K562 (cell line): Measurements from ENCODE around the gene NFIB. TPM values are rescaled to one million over a fixed set of nuclear protein-coding genes. Genes with fewer than 3 reads are reported as not detected.

Experiments
- ATAC-seq: fragments of 200-7000 bp; cut with Tn5 transposase; 3 replicates; pipeline ENCODE4 v1.9.1; 2020; ENCODE audit warnings: moderate library complexity
- BruUV-seq: library from RNA; stranded (reverse); fragments of 400-500 nt; replicated peaks from 2 replicates; lab custom pipeline; 2021; lab: Mats Ljungman, UMichigan
- CTCF ChIA-PET: fragments of 300-600 bp; formaldehyde crosslinking; extraction: SDS; loops from one replicate; lab custom pipeline; 2021; ENCODE audit warnings: low intra/inter-chr PET ratio; lab: Yijun Ruan, JAX
- POLR2A ChIA-PET: fragments of 300-600, 350-650 bp; sonication (Branson Sonifier 250); formaldehyde crosslinking; extraction: SDS; loops from one replicate; lab custom pipeline; 2021; ENCODE audit warnings: antibody characterized with exemption, inconsistent platforms; lab: Yijun Ruan, JAX
- DNase-seq, 4 experiments: peaks; one replicate each; pipeline versions ENCODE4 v3.0.0 to v3.0.0-alpha.2; 2011 to 2018; ENCODE audit warnings: low spot score in 3 of 4, mixed read lengths in 3 of 4; ENCODE audit errors: extremely low read depth in 1 of 4
- FAIRE-seq: peaks from 2 replicates; lab custom pipeline; 2011; peaks lifted over from hg19 to GRCh38; lab: Jason Lieb, UNC
- H2AFZ ChIP-seq: 2 replicates; pipeline ENCODE4 v1.6.0; 2011; ENCODE audit warnings: low read depth, low read length, control low read depth, inconsistent platforms
- H3K27ac ChIP-seq: fragments of 200-600 bp; 3 replicates; pipeline ENCODE4 v1.8.0; 2011; ENCODE audit warnings: low read depth, mild to moderate bottlenecking, control low read depth, inconsistent platforms, low read length, moderate library complexity, mixed read lengths; ENCODE audit errors: extremely low read depth
- H3K27me3 ChIP-seq, 2 experiments: fragments of 300-600 bp in 1 of 2; 2 replicates in 1 of 2; 3 replicates in 1 of 2; pipeline versions ENCODE4 v1.6.0 to v1.8.0; 2011; ENCODE audit warnings: inconsistent platforms in 2 of 2, low read length in 2 of 2, mild to moderate bottlenecking in 1 of 2, mixed read lengths in 1 of 2, moderate library complexity in 1 of 2; ENCODE audit not compliant: control insufficient read depth in 2 of 2, insufficient read depth in 2 of 2
- H3K36me3 ChIP-seq: fragments of 300-600 bp; 3 replicates; pipeline ENCODE4 v1.8.0; 2011; ENCODE audit warnings: mild to moderate bottlenecking, low read length, inconsistent platforms; ENCODE audit not compliant: control insufficient read depth, insufficient read depth
- H3K4me1 ChIP-seq, 2 experiments: fragments of 200-600 bp in 1 of 2; replicated peaks in 1 of 2; 2 replicates in 1 of 2; 3 replicates in 1 of 2; pipeline versions ENCODE4 v1.5.1 to v1.8.0; 2011; ENCODE audit warnings: inconsistent platforms in 2 of 2, low read length in 2 of 2, mild to moderate bottlenecking in 1 of 2, mixed read lengths in 1 of 2, moderate library complexity in 1 of 2; ENCODE audit not compliant: control insufficient read depth in 2 of 2, insufficient read depth in 2 of 2
- H3K4me2 ChIP-seq: 2 replicates; pipeline ENCODE4 v1.6.1; 2011; ENCODE audit warnings: low read length, control low read depth, inconsistent platforms, mixed read lengths; ENCODE audit not compliant: insufficient read depth
- H3K4me3 ChIP-seq: fragments of 200-600 bp; sonication (generic), shearing (Covaris generic); 2 replicates; pipeline ENCODE4 v1.5.1; 2016; ENCODE audit warnings: control low read depth, inconsistent platforms
- H3K79me2 ChIP-seq: fragments of 200-600 bp; 3 replicates; pipeline ENCODE4 v1.8.0; 2011; ENCODE audit warnings: low read length, inconsistent platforms; ENCODE audit not compliant: control insufficient read depth, insufficient read depth
- H3K9ac ChIP-seq, 2 experiments: 2 replicates each; pipeline versions ENCODE4 v1.6.0 to v1.6.1; 2011; ENCODE audit warnings: low read depth in 2 of 2, low read length in 2 of 2, control low read depth in 1 of 2, inconsistent platforms in 1 of 2, mild to moderate bottlenecking in 1 of 2, mixed read lengths in 1 of 2; ENCODE audit not compliant: insufficient read depth in 1 of 2
- H3K9me1 ChIP-seq: one replicate; pipeline ENCODE4 v1.6.0; 2011; ENCODE audit warnings: inconsistent platforms, mild to moderate bottlenecking, low read length, moderate library complexity; ENCODE audit not compliant: control insufficient read depth, insufficient read depth
- H3K9me3 ChIP-seq: replicated peaks from 2 replicates; pipeline ENCODE4 v1.5.1; 2011; ENCODE audit warnings: low read depth, low read length, inconsistent platforms; ENCODE audit not compliant: control insufficient read depth, insufficient read depth
- H4K20me1 ChIP-seq: replicated peaks from 2 replicates; pipeline ENCODE4 v1.6.1; 2011; ENCODE audit warnings: low read length, inconsistent platforms, mixed read lengths; ENCODE audit not compliant: control insufficient read depth, insufficient read depth
- BDP1 ChIP-seq: IDR thresholded peaks from 3 replicates; pipeline ENCODE4 v1.6.1; 2011; ENCODE audit not compliant: insufficient read length, insufficient read depth
- BMI1 ChIP-seq: fragments of 150-350 bp; IDR thresholded peaks from 2 replicates; pipeline ENCODE4 v1.6.1; 2014; ENCODE audit warnings: low read length
- CC2D1A ChIP-seq: fragments of 450-650 bp; IDR thresholded peaks from 2 replicates; pipeline ENCODE4 v1.6.1; 2017; ENCODE audit warnings: mild to moderate bottlenecking
- GTF2A2 ChIP-seq: IDR thresholded peaks from 2 replicates; pipeline ENCODE4 v1.6.1; 2016; ENCODE audit warnings: mild to moderate bottlenecking, missing genetic modification characterization, missing compliant biosample characterization
- HNRNPLL ChIP-seq: fragments of 200-400 bp; formaldehyde crosslinking; IDR thresholded peaks from 2 replicates; pipeline ENCODE4 v1.6.1; 2017; ENCODE audit warnings: low read length, low read depth, mild to moderate bottlenecking; ENCODE audit not compliant: poor library complexity, severe bottlenecking
- KDM1A ChIP-seq, 2 experiments: fragments of 450-650 bp; IDR thresholded peaks; 2 replicates each; pipeline ENCODE4 v1.6.1; 2016; ENCODE audit warnings: mild to moderate bottlenecking in 2 of 2
- L3MBTL2 ChIP-seq: fragments of 450-650 bp; IDR thresholded peaks from 2 replicates; pipeline ENCODE4 v1.6.1; 2016; ENCODE audit warnings: mild to moderate bottlenecking, moderate library complexity
- MXD1 ChIP-seq: fragments of 250-450 bp; sonication (Bioruptor Pico); IDR thresholded peaks from 2 replicates; pipeline ENCODE4 v1.8.0; 2021; ENCODE audit warnings: borderline replicate concordance, mild to moderate bottlenecking, moderate library complexity; ENCODE audit not compliant: poor library complexity, severe bottlenecking
- NCOR1 ChIP-seq: fragments of 450-650 bp; IDR thresholded peaks from 2 replicates; pipeline ENCODE4 v1.6.1; 2016; ENCODE audit warnings: mild to moderate bottlenecking, moderate library complexity
- NRF1 ChIP-seq, 2 experiments: fragments of 450-650 bp; IDR thresholded peaks in 1 of 2; conservative IDR thresholded peaks in 1 of 2; 2 replicates each; pipeline ENCODE4 v1.6.1; 2014; ENCODE audit warnings: mild to moderate bottlenecking in 2 of 2
- RFX5 ChIP-seq: IDR thresholded peaks from 2 replicates; pipeline ENCODE4 v1.6.1; 2011; ENCODE audit warnings: low read depth, mild to moderate bottlenecking, improper control_type of control experiment, low read length
- SLC30A9 ChIP-seq: fragments of 250-450 bp; sonication (Bioruptor Pico); IDR thresholded peaks from 2 replicates; pipeline ENCODE4 v1.8.0; 2022; ENCODE audit warnings: mild to moderate bottlenecking, moderate library complexity
- STAT6 ChIP-seq: sonication (generic); formaldehyde crosslinking; IDR thresholded peaks from 2 replicates; pipeline ENCODE4 v1.8.1; 2023; ENCODE audit warnings: mild to moderate bottlenecking, missing genetic modification reagents
- ZNF280A ChIP-seq: fragments of 450-650 bp; IDR thresholded peaks from 2 replicates; pipeline ENCODE4 v1.6.1; 2018; ENCODE audit warnings: mild to moderate bottlenecking, low read depth; ENCODE audit not compliant: partially characterized antibody
- ZNF785 ChIP-seq: fragments of 250-450 bp; sonication (Bioruptor Pico); IDR thresholded peaks from 2 replicates; pipeline ENCODE4 v1.4.0; 2020; ENCODE audit warnings: mild to moderate bottlenecking
- ZSCAN32 ChIP-seq: fragments of 450-650 bp; formaldehyde crosslinking; IDR thresholded peaks from 2 replicates; pipeline ENCODE4 v1.4.0; 2020; ENCODE audit warnings: mild to moderate bottlenecking, moderate library complexity
- WGBS: fragments of 100-300 bp; shearing (Covaris generic); methylation state at CpG from one replicate; pipeline ENCODE4 v1.1.6; 2016; ENCODE audit warnings: low coverage, mixed read lengths; ENCODE audit not compliant: insufficient coverage; ENCODE audit errors: missing lambda C conversion rate; 5-methylcytosine and 5-hydroxymethylcytosine counted together
- in situ Hi-C: fragments of 300-500 bp; cut with MboI; formaldehyde crosslinking; loops from 4 replicates; pipeline ENCODE4 v1.15.0; 2018; ENCODE audit warnings: inconsistent platforms, mixed read lengths
- intact Hi-C: fragments of 100-400 bp; cut with micrococcal nuclease; formaldehyde crosslinking; loops from 2 replicates; pipeline ENCODE4 v1.14.2; 2022
- polyA plus RNA-seq, 8 experiments: library from polyadenylated mRNA; depleted of rRNA in 4 of 8; stranded (reverse) in 5 of 8; unstranded in 3 of 8; fragments of >200 nt; fragmentation: Nextera tagmentation in 2 of 8; fragmentation: Illumina TruSeq in 1 of 8; extraction: Ambion mirVana in 2 of 8; extraction: Trizol in 1 of 8; gene quantifications; 2 replicates each; pipeline versions ENCODE4 v1.2.1 to v1.2.3, GENCODE V29; 2011 to 2014; ENCODE audit warnings: inconsistent platforms in 1 of 8, missing spikeins in 1 of 8
- total RNA-seq, 7 experiments: library from RNA; depleted of rRNA in 6 of 7; stranded (reverse); fragments of >200 nt in 6 of 7; fragmentation: Illumina TruSeq in 2 of 7; extraction: Trizol in 2 of 7; gene quantifications; 2 replicates each; pipeline versions ENCODE4 v1.2.1 to v1.2.3, GENCODE V29; 2011 to 2021; ENCODE audit warnings: low replicate concordance in 1 of 7
- TF ChIP-seq, protein P1 (sequence below): fragments of 200-800 bp; sonication (Bioruptor generic); IDR thresholded peaks from 2 replicates; pipeline ENCODE4 v1.6.1; 2017; ENCODE audit warnings: missing genetic modification characterization, missing compliant biosample characterization

The NFIB gene
- total and polyA plus RNA-seq, 9 of the 15 experiments (the other 6 are each of a cell fraction or from before 2014, with no cell fraction given) = 1.2 to 3.3 (median 1.9) TPM

DNA sequence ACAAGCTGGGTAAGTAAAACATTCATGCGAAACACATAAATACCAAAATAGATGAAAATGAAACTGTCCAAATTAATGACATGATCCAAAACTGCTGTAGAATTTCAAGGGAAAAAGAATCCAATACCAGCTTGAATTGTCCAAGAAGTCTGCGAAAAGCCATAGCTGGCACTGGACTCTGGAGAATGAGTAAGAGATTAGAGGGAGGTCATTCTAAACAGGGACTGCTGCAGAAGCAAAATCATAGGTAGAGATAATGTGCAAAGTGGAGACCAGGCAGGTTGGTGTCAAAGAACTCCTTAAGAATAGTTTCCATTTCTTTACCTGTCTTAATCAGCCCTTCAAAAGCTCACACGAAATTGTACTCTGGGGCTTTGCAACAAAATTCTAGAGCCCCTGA lies 162.5 kb downstream of the NFIB start:
- H3K4me2 ChIP-seq = no peak overlapping the region
- no peaks in the 10 kb centered on the region for H3K79me2 ChIP-seq
- no peaks in the 10 kb centered on the region for H3K36me3 ChIP-seq
- H2AFZ ChIP-seq = no peak overlapping the region
- no peak overlapping the region for H3K27ac ChIP-seq
- DNase-seq (no peak), FAIRE-seq (no peak), ATAC-seq (no peak)
- H3K9me3 ChIP-seq = no peaks in the 10 kb centered on the region
- no peak overlapping the region for H3K4me3 ChIP-seq
- no peaks in the 10 kb centered on the region for H4K20me1 ChIP-seq
- intact Hi-C loops = no loop called here
- no peaks in the 10 kb centered on the region for H3K4me1 ChIP-seq
- WGBS = 33% methylated on average over 3 of the region's 3 CpGs
- no peaks in the 10 kb centered on the region for H3K27me3 ChIP-seq
- no peak overlapping the region for H3K9ac ChIP-seq
- POLR2A ChIA-PET = no interaction called here
- BruUV-seq = no TSS peak
- in situ Hi-C loops = no loop called here
- CTCF ChIA-PET = no interaction called here
- no peaks in the 10 kb centered on the region for H3K9me1 ChIP-seq
- TF ChIP-seq BDP1 = no peak
- TF ChIP-seq ZSCAN32 (CRISPR knock-in tag) = no peak
- no peak for TF ChIP-seq MXD1 (CRISPR knock-in tag)
- no peak for TF ChIP-seq ZNF785
- TF ChIP-seq NRF1 (conservative IDR thresholded peaks at IDR 0.05 in 1 of 2, IDR thresholded peaks at IDR 0.05 in 1 of 2) = no peak
- TF ChIP-seq STAT6 (CRISPR knock-in tag) = no peak
- TF ChIP-seq BMI1 = no peak
- no peak for TF ChIP-seq KDM1A (IDR thresholded peaks at IDR 0.05)
- TF ChIP-seq NCOR1 = no peak
- TF ChIP-seq, protein P1, sequence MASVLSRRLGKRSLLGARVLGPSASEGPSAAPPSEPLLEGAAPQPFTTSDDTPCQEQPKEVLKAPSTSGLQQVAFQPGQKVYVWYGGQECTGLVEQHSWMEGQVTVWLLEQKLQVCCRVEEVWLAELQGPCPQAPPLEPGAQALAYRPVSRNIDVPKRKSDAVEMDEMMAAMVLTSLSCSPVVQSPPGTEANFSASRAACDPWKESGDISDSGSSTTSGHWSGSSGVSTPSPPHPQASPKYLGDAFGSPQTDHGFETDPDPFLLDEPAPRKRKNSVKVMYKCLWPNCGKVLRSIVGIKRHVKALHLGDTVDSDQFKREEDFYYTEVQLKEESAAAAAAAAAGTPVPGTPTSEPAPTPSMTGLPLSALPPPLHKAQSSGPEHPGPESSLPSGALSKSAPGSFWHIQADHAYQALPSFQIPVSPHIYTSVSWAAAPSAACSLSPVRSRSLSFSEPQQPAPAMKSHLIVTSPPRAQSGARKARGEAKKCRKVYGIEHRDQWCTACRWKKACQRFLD (CRISPR knock-in tag) = no peak
- no peak for TF ChIP-seq SLC30A9 (CRISPR knock-in tag)
- TF ChIP-seq RFX5 = no peak
- no peak for TF ChIP-seq CC2D1A
- TF ChIP-seq L3MBTL2 = no peak
- no peak for TF ChIP-seq ZNF280A
- no peak for TF ChIP-seq HNRNPLL
- no peak for TF ChIP-seq GTF2A2 (tag)
